CD4-positive, alpha-beta T cell treated with Interleukin-6 for 4 hours (primary cell): ENCODE measurements around the gene COPE.

Experiments
- DNase-seq: peaks from one replicate; pipeline ENCODE4 v3.0.0-alpha.2; 2020; ENCODE audit warnings: mixed read lengths

The COPE gene

DNA sequence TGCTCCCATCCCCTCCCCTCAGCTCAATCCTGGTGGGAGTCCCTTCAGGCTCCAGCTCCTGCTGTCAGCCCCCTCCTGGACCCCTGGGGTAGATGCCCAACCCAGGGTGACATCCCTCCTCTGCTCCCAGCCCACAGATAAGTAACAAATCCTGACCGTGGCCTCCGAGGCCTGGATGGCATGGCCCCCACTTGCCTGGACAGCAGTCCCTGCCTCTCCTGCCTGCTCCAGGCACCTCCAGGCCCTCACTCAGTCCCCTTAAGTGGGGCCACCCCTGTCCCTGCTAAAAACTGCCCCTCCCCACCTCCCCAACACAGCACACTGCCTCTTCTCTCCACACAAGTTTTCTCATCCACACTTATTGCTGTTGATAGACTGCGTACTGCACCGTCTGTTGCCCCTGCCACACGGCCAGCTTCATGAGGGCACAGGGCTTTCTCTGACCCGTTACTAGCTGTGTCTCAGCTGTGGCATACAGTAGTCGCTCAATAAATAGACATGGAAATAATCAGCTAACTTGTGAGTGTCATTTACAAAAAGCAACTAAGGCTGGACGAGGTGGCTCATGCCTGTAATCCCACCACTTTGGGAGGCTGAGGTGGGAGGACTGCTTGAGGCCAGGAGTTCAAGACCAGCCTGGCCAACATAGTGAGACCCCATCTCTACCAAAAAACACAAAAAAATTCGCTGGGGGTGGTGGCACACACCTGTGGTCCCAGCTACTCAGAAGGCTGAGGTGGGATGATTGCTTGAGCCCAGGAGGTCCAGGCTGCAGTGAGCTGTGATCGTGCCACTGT, 29.0 kb downstream of the COPE start:
- no peak for DNase-seq

DNA sequence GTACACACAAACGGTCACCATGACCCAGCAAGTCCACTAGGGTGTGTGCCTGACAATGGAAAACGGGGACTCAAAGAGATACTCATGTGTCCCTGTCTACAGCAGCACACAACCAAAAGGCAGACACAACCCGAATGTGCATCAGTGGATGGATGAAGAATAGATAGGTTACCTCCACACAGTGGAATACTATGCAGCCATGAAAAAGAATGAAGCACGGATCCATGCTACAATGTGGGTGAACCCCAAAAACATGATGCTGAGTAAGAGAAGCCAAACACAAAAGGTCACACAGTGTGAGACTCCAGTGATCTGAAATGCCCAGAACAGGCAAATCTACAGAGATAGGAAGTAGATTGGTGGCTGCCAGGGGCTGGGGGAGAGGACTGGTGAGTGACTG, 32.2 kb downstream of the COPE start:
- no peak for DNase-seq

DNA sequence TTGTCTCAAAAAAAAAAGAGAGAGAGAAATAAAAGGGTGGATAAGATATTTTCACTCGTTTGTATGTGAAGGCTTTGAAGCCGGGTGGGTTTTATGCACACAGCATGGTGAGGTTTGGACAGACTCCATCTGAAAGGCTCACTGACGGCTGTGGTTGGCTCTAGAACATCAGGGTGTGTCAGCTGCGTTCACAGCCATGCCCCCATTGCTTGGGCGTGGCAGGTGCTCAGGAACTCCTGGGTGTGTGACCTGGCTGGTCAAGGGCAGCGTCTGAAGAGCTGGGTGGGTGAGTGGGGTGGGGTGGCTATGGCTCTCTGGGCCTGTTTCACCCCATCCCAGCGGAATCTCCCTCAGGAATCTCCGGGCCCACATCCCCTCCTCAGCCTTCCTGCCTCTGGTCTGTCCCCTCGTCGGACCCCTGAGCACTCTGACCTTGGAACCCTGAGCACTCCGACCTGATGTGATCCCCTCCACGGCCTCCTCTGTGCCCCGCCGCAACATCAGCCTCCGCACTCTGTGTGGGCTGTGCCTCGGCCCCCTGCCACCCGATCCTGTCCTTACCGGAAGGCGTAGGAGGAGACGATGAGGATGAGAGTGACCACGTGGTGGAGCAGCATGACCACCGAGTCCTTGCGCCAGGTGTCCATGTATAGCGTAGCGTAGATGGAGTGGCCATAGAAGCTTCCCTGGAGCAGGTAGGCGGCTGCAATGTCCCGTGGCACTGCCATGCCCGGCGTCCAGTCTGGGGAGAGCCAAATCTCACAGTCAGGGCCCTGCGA, 35.5 kb downstream of the COPE start:
- no peak for DNase-seq

DNA sequence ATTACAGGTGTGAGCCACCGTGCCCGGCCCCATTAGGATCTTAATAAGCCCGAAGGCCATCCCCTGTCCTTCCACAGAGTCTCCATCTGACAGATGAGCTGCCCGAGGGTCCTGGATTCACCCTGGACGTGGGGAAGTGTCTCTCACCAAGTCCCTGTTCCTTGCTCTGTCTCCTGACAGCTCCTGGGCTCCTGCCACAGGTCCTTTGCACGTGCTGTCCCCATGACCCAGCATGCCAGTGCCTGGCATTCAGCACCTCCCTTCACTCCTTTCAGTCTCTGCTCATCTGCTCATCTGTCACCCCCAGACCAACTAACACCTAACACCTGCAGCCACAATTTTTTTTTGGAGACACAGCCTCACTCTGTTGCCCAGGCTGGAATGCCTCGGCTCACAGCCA, 37.7 kb downstream of the COPE start:
- no peak for DNase-seq

DNA sequence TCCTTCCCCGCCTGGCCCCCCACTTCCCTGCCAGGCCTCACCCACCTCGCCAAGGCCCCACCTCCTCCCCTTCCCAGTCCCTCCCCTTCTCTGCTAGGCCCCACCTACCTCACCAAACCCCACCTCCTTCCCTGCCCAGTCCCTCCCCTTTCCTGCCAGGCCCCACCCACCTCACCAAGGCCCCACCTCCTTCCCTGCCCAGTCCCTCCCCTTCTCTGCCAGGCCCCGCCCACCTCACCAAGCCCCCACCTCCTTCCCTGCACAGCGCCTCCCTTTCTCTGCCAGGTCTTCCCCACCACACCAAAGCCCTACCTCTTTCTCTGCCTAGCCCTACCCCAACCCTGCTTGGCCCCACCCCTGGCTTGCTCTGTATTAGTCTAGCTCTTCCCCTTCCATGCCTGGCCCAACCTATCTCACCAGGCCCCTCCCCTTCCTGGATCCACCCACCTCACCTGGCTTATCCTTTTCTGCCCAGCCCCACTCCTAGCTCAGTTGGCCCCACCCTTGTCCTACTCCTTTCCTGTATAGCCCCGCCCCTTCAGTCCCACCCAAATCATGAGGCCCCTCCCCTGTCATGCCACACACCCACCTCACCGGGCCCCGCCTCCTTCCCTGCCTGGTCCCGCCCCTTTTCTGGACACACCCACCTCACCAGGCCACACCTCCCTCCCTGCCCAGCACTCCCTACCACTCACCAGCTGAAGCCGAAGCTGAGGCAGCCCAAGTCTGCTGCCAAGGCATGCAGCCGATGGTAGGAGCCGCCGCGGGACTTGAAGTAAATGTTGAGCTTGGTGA, 39.4 kb downstream of the COPE start:
- DNase-seq, result no peak

DNA sequence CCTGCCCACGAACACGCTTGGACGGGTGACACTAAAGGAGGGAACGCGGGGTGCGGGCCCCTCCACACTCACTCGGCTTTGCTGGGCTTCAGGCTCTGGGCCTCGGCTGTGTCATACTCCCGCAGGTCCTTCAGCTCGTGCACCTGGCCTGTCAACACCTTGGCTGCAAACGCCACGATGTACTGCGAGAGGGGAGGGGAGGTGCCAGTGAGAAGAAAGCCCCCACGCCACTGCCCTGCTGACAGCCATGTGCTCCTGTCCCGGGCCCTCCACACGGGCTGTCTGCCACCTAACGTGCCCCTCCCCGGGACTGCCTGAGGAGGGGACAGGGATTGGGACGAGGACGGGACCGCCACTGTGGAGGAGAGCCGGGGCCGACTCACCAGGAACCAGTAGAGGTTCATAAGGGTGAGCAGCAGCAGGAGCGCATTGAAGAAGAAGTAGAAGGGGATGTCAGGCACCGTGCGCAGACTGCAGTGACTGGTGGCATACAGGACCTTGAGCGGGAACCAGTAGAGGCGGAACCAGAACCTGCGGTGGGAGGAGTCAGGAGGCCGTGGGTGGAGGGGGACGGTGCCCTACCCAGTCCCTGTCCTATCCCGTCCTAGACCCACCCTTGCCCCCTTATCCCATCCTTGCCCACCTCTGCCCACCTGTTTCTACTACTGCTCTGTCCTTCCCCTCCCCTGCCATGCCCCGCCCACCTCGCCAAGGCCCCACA, 40.2 kb downstream of the COPE start:
- DNase-seq, result no peak

DNA sequence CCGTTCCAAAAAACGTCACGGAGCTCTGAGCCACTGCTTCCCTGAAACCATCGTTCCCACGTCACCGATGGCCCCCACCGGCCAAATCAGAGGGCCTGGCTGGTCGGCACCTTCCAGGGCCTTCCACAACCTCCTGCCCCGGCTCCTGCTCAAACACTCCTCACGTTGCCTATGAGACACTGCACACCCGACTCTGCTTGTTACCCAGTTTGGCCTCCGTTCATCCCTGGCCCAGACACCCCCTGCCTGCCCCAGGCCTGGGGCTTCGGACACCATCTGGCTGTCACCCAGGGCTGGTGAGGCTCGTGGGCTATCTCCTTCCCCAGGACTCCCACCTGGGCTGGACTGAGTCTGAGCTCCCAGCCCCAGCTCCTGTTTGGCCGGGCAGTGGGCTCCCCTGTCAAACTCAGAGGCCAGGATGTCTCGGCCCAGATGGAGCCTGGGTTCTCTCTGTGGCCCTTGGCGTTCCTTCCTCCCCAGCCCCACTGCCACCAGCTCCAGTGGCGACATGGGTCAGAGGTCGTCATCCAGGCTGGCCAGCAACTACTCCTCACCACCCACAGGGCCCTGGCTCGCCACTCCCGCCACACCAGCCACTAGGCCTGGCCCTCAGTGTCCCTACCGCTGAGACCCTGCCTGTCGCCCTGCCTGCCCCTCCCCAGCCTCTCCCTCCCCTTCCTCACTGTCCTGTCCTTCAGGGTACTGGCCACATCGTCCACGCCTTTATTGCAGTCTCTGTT, 41.0 kb downstream of the COPE start:
- DNase-seq, result no peak

DNA sequence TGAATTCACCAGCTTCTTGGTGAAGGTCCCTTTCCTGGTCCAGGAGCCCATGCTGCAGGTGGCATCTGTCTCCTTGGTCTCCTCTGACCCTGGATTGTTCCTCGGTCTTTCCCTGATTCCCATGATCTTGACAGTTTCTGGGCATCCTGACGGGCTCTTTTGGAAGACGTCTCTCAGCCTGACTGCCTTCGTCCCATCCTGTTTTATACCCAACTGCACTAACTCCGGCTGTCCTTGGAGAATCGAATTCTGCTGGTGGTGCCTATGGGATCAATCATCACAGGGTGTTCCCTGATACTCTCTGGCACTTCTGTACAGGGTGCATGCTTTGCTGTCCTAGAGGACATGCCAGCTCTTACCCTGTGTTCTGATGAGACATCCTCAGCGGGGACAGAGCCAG, 42.3 kb downstream of the COPE start:
- no peak for DNase-seq

DNA sequence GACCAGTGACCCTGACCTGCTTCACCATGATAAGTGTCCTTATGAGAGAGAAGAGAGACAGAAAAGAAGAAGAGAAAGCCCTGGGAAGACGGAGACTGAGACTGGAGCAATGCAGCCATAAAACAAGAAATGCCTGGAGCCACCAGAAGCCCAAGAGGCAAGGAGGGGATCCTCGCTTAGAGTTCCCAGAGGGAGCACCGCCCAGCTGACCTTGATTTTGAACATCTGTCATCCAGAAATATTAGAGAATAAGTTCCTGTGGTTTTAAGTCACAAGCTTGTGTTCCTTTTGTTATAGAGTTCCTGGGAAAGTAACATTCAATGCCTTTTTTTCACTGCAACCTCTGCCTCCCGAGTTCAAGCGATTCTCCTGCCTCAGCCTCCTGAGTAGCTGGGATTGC, 43.5 kb downstream of the COPE start:
- DNase-seq, result no peak

DNA sequence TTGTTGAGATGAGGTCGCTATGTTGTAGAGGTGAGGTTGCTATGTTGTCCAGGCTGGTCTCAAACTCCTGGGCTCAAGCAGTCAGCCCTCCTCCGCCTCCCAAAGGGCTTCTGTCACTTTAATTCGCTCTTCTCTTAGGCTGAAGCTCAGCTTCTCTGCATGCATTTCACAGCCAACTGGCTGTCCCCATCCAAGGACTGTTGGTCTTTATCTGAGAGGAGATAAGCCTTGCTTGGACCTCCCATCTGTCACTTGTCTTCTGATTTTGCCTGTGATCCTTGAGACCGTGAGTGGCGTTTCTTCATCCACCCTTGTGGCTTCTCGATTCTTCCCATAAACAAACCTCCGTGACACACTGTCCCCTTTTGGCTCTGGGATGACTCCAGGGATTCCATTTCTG, 47.6 kb downstream of the COPE start:
- no peak for DNase-seq

DNA sequence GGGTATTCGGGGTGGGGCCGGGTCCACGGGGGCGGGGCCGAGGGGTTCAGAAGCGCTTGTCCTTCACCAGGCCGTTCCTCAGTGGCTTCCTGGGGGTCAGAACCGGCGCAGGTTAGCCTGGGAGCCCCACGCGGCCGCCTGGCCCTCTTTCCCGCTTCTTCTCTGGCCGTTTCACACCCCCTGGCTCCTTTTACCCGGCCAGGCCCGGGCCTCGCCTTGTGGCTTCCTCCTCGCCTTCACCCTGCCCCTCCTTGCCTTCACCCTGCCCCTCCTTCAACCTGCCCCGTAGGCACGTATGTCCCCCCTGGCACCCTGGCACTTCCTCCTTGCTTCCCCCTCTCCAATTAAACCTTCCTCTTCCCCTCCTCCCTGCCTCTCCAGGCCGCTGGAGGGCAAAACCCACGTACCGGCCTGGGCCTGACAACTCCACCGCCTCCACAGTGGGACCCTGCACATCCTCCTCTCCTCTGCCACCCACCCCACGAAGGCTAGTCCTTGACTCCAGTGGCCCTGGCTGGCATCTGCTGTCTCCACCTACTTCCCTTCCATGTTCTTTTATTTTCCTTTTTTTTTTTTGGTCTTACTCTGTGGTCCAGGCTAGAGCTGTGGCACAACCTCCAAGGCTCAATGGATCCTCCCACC, 48.5 kb downstream of the COPE start:
- DNase-seq, result no peak

DNA sequence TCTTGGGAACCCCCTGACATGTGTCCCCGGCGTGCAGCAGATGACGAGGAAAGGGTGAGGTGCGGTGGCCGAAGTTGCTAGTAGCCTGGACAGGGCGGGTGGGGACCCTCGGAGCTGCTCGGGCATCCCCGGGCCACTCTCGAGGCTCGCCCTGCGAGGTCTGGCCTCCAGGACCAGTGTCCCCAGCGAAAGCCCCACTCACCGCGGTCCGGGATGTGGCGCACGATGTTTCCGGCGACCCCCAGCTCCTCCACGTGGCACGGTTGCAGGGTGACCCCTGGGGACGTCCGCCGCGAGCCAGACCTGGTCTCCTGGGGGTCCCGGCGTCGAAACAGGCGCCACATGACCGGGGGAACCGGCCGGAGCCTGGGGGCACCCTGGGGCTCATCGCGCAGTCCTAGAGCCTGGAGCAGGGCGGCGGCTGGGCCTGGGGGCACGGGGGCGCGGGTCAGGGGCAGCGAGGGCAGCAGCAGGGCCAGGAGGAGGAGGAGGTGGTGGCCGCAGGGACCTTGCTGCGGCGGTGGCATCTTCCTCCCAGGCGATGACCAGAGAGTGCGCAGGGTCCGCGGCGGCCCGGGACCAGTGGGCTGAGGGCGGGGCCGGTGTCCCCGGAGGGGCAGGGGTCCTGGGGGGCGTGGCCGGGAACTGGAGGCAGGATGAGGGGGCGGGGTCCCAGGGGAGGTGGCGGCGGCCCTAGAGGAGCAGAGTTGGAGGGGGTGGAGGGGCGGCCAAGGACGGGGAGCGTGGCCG, 49.2 kb downstream of the COPE start:
- no peak for DNase-seq

DNA sequence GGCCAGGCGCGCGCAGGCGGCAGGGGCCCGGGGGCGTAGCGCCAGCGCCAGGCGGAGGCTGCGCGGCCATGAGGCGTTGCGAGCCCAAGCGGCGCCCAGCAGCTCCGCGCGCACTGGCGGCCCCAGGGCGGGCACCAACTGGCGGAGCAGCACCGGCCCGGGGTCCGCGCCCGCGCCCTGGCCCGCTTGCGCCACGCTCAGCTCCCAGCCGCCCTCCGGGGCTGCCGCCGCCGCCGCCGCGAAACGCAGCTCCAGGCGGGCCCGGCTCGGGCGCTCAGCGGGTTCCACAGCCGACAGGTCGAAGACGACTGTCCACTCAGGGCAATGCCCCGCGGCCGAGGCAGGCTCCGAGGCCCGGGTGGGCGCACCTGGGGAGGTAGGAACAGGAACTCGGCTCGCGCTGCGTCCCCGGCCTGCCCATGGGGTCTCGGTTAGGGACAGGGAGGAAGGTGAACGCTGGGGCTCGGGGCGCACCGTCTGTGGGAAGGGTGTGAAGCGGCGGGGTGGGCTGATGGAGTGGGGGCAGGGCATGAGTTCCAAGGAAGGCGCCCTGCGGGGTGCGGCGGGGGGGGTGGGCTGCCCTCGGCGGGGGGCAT, 50.1 kb downstream of the COPE start:
- DNase-seq, result no peak

DNA sequence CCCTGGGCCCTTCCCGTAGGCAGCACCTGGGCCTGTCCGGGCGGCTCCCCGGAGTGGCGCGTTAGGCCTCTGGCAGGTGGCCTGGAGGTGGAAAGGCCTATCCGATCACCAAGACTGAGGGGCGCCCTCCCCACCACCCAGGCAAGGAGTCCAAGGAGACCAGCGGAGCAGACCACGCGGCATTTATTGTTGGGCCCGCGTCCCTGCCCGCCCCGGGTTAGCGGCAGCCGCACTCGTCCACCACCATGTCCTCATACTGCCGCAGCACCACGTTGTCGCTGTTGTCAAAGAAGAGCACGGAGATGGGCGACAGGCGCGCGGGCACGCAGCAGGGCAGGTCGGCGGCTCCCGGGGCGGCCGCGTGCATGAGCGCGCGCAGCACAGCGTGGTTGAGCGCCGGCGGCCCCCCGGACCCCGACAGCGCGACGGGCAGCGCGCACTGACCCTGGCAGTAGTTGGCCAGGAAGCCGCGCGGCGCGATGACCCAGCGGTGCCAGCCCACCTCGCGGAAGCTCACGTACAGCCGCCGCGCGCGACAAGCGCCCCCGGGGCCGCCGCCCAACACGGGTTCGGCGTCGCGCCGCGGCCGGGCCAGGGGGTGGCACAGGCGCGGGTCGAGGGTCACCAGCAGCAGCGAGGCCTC, 50.7 kb downstream of the COPE start:
- no peak for DNase-seq

DNA sequence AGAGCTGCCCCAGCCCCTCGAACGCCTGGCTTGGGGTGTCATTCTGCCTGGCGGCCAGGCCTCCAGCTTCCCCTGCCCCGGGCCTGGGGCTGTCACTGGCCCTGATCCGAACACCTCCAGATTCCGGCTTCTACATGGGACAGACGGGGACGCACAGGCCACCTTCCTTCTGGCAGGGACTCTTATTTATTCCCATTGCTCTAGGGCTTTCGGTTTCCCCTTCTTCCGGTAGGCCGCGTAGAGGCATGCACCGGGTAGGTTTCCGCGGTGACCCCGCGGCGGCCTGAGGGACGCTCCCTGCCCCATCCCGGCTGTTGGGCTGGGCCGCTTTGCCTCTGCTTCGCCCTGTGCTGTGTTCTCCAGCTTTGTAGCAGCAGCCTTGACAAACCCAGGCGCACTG, 51.4 kb downstream of the COPE start:
- no peak for DNase-seq

DNA sequence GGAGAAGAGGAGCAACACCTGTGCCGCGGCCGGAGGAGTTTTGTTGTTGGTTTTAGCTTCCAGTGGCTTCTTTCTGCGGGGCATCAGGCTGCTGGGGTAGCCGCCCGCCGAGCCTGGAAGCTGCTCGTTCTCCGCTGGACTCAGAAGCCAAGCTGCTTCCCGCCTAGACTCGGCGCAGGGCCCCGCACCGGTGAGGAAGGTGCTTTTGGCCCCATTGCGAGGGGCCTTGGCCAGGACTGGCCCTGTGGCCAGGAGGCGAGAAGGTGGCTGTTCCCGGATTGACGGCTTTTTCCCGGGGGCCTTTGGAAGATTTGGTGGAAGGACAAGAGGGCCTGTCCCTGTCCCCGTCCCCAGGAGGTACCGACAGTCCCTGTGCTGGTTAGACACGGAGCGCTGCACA, 52.0 kb downstream of the COPE start:
- no peak for DNase-seq

DNA sequence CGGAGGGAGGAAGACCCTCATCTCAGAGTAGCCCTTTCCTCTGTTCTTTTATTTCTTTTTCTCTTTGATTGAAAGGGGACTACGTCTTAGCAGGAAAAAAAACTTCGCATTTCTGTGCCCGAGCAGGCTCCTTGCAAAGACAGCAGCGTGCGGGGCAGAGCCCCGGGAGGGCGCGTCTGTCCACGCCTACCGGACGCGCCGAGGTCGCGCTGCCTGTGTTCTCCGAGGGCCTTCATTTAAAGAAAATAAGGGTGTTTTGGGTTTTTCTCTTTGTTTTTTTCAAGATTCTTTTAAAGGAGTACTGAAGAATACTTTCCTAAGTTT, 52.4 kb downstream of the COPE start:
- no peak for DNase-seq

DNA sequence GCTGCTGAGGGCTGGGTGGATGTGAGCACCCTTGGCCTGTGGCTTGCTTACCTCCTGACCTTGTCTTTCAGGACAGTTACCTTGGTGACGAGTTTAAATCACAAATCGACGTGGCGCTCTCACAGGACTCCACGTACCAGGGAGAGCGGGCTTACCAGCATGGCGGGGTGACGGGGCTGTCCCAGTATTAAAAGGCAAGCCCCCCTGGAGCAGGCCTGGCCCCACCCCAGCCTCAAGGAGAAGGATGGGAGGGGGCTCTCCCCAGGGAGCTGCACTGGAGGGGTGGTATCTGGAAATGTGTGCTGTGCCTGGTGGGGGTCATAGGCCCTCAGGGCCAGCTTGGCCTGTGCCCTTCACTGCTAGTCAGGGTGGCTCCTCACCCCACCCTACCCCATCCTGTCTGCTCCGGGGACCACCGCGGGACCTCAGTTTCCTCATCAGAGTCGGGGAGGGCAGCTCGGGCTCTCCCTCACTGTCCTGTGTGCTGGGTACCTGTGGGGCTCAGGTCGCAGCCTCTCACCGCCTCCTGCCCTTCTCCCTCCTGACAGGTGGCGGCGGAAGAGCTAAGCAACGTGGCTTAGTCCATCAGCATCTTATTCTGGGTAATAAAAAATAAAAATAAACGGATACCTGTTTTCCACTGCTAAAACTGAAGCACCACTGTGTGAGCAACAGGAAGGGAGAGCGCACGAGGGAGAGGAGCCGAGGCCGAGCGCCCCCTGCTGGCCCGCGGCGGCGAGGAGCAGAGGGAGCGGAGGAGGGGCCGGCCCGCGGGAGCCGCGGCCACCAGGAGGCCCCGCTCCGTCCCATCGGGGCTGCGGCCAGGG, 53.0 kb downstream of the COPE start:
- DNase-seq, result peak; percentile 66
